ENCODE results near the gene MVB12B.
"Not testable (repeated sequence)": the region's sequence is repeated elsewhere in the genome, so short reads cannot be mapped to it uniquely, and the experiment has no call there.

The MVB12B gene

GRCh38 chr9:126326228-126327005 is at the start of gene MVB12B:
TSS of gene MVB12B (plus strand) at chr9:126326829. CDS start at chr9:126326930, 101 bp downstream.
- H3K4me3 ChIP-seq, result peak within 1 kb of the TSS; percentile 62 to 78 (median 68)
- no peak for TF ChIP-seq Cebpa-rat (IDR thresholded peaks at IDR 0.05)
- H3K4me1 ChIP-seq, result peaks cover 12 to 43% (median 33%) of the 10 kb centered on the region in 10 experiments; a peak in 19 of 20 replicates
- peak within 1 kb of the TSS; percentile 74 to 91 (median 84) for H3K9ac ChIP-seq
- H4K20me1 ChIP-seq, result peaks cover 0 to 20% (median 0%) of the 10 kb centered on the region in 11 experiments; a peak in 3 of 22 replicates
- peak within 1 kb of the TSS; percentile 63 to 82 (median 71) for H3K27ac ChIP-seq
- H3K36me3 ChIP-seq, result no peaks in the 10 kb centered on the region; a peak in 1 of 22 replicates
- peaks cover 19 to 24% (median 22%) of the 10 kb centered on the region in 11 experiments; a peak in 21 of 22 replicates for H3K9me3 ChIP-seq (replicated peaks in 1 of 11)
- H3K4me2 ChIP-seq, result peak within 1 kb of the TSS; percentile 89 to 99 (median 96)
- H3K27me3 ChIP-seq, result peaks cover 0 to 21% (median 0%) of the 10 kb centered on the region in 11 experiments; a peak in 7 of 22 replicates

- Histone ChIP-seq H3K4me1 (no peaks in the 10 kb centered on the region), H3K9me3 (replicated peaks in 1 of 11) (peaks cover 0 to 19% (median 6%) of the 10 kb centered on the region in 11 experiments; a peak in 9 of 22 replicates), H3K9ac (no peak overlapping the region), H3K27me3 (no peaks in the 10 kb centered on the region), H3K36me3 (no peaks in the 10 kb centered on the region), H3K4me3 (no peak overlapping the region), H4K20me1 (no peaks in the 10 kb centered on the region), H3K4me2 (no peak overlapping the region), H3K27ac (no peak overlapping the region)
- no peak for TF ChIP-seq Cebpa-rat (IDR thresholded peaks at IDR 0.05)
Measured at GRCh38 chr9:126283799-126284465, 42.7 kb upstream of the MVB12B start.

- not testable (repeated sequence) for H4K20me1 ChIP-seq; H3K4me2 ChIP-seq; H3K27me3 ChIP-seq; H3K4me3 ChIP-seq; H3K36me3 ChIP-seq; H3K4me1 ChIP-seq; H3K9ac ChIP-seq; H3K9me3 ChIP-seq (replicated peaks in 1 of 11); H3K27ac ChIP-seq
Measured at GRCh38 chr9:126285652-126286051, 41.0 kb upstream of the MVB12B start.

GRCh38 chr9:126287166-126287866 is 39.3 kb upstream of the MVB12B start:
- Histone ChIP-seq H3K9ac (no peak overlapping the region), H3K36me3 (no peaks in the 10 kb centered on the region), H3K27me3 (no peaks in the 10 kb centered on the region), H3K4me1 (no peaks in the 10 kb centered on the region), H3K27ac (no peak overlapping the region), H3K9me3 (replicated peaks in 1 of 11) (peaks cover 0 to 5% (median 0%) of the 10 kb centered on the region in 11 experiments; a peak in 1 of 22 replicates), H3K4me2 (no peak overlapping the region), H4K20me1 (no peaks in the 10 kb centered on the region), H3K4me3 (no peak overlapping the region)
- TF ChIP-seq Cebpa-rat (IDR thresholded peaks at IDR 0.05), result no peak

GRCh38 chr9:126290871-126291270 is 35.8 kb upstream of the MVB12B start:
- Histone ChIP-seq H3K9ac (no peak overlapping the region), H3K4me1 (no peaks in the 10 kb centered on the region), H3K27ac (no peak overlapping the region), H3K4me3 (no peak overlapping the region), H3K27me3 (no peaks in the 10 kb centered on the region), H3K36me3 (no peaks in the 10 kb centered on the region), H3K4me2 (no peak overlapping the region), H3K9me3 (replicated peaks in 1 of 11) (peaks cover 0 to under 1% (median 0%) of the 10 kb centered on the region in 11 experiments; a peak in 1 of 22 replicates), H4K20me1 (no peaks in the 10 kb centered on the region; a peak in 1 of 22 replicates)
- no peak for TF ChIP-seq Cebpa-rat (IDR thresholded peaks at IDR 0.05)

GRCh38 chr9:126291925-126292324 is 34.7 kb upstream of the MVB12B start:
- no peak overlapping the region for H3K4me3 ChIP-seq
- H3K36me3 ChIP-seq, result no peaks in the 10 kb centered on the region
- no peak overlapping the region for H3K4me2 ChIP-seq
- TF ChIP-seq Cebpa-rat (IDR thresholded peaks at IDR 0.05), result no peak
- no peaks in the 10 kb centered on the region; a peak in 1 of 22 replicates for H4K20me1 ChIP-seq
- no peaks in the 10 kb centered on the region for H3K27me3 ChIP-seq
- H3K27ac ChIP-seq, result no peak overlapping the region
- H3K9ac ChIP-seq, result no peak overlapping the region
- no peaks in the 10 kb centered on the region for H3K9me3 ChIP-seq (replicated peaks in 1 of 11)
- no peaks in the 10 kb centered on the region for H3K4me1 ChIP-seq

- H3K27ac ChIP-seq, result no peak overlapping the region
- H3K36me3 ChIP-seq, result no peaks in the 10 kb centered on the region
- H3K4me2 ChIP-seq, result no peak overlapping the region
- no peaks in the 10 kb centered on the region for H3K27me3 ChIP-seq
- no peak overlapping the region for H3K4me3 ChIP-seq
- H3K4me1 ChIP-seq, result peaks cover 0 to 7% (median 6%) of the 10 kb centered on the region in 10 experiments; a peak in 9 of 20 replicates
- no peaks in the 10 kb centered on the region for H3K9me3 ChIP-seq (replicated peaks in 1 of 11)
- H3K9ac ChIP-seq, result no peak overlapping the region
- H4K20me1 ChIP-seq, result no peaks in the 10 kb centered on the region; a peak in 1 of 22 replicates
- no peak for TF ChIP-seq Cebpa-rat (IDR thresholded peaks at IDR 0.05)
Measured at GRCh38 chr9:126292736-126293521, 33.7 kb upstream of the MVB12B start.

- no peak overlapping the region for H3K4me3 ChIP-seq
- H3K27me3 ChIP-seq, result no peaks in the 10 kb centered on the region
- H3K9me3 ChIP-seq (replicated peaks in 1 of 11), result no peaks in the 10 kb centered on the region
- H3K27ac ChIP-seq, result no peak overlapping the region
- H3K4me1 ChIP-seq, result peaks cover 0 to 10% (median 7%) of the 10 kb centered on the region in 10 experiments; a peak in 9 of 20 replicates
- no peaks in the 10 kb centered on the region; a peak in 1 of 22 replicates for H4K20me1 ChIP-seq
- H3K4me2 ChIP-seq, result no peak overlapping the region
- no peak overlapping the region for H3K9ac ChIP-seq
- no peaks in the 10 kb centered on the region for H3K36me3 ChIP-seq
- TF ChIP-seq Cebpa-rat (IDR thresholded peaks at IDR 0.05), result no peak
Measured at GRCh38 chr9:126293522-126293889, 33.1 kb upstream of the MVB12B start.
